OCI-LY7 (cell line): ENCODE results near the gene DCAF15. TPM values are rescaled to one million over a fixed set of nuclear protein-coding genes. Genes with fewer than 3 reads are reported as not detected.

Experiments
- Bru-seq: library from RNA; stranded (reverse); fragments of 400-500 nt; gene quantifications from one replicate; lab custom pipeline; 2021; lab: Mats Ljungman, UMichigan
- BruChase-seq, 2 experiments: library from RNA; stranded (reverse); fragments of 400-500 nt; gene quantifications; one replicate each; lab custom pipeline; 2021; lab: Mats Ljungman, UMichigan
- BruUV-seq: library from RNA; stranded (reverse); fragments of 400-500 nt; replicated peaks from 2 replicates; lab custom pipeline; 2021; lab: Mats Ljungman, UMichigan
- CTCF ChIA-PET: fragments of 300-600 bp; sonication (Branson Sonifier 250); formaldehyde crosslinking; loops from one replicate; lab custom pipeline; 2022; ENCODE audit warnings: antibody characterized with exemption; ENCODE audit not compliant: unreplicated experiment; lab: Charles Lee
- POLR2A ChIA-PET: fragments of 300-600 bp; sonication (Branson Sonifier 250); formaldehyde crosslinking; loops from one replicate; lab custom pipeline; 2022; ENCODE audit warnings: antibody characterized with exemption; lab: Charles Lee
- DNase-seq: peaks from one replicate; pipeline ENCODE4 v3.0.0-alpha.2; 2015; ENCODE audit warnings: low spot score
- H2AFZ ChIP-seq: fragments of 200-600 bp; sonication (generic), shearing (Covaris generic); 2 replicates; pipeline ENCODE4 v1.6.1; 2014; ENCODE audit warnings: mild to moderate bottlenecking, antibody characterized with exemption, low read length, moderate library complexity
- H3K27ac ChIP-seq: fragments of 200-600 bp; sonication (generic); 2 replicates; pipeline ENCODE4 v1.5.1; 2014; ENCODE audit warnings: mixed run types, low read depth, mild to moderate bottlenecking, moderate library complexity, low read length, inconsistent platforms; ENCODE audit not compliant: poor library complexity, severe bottlenecking
- H3K36me3 ChIP-seq: fragments of 200-600 bp; sonication (generic); 2 replicates; pipeline ENCODE4 v1.6.1; 2014; ENCODE audit warnings: mild to moderate bottlenecking, antibody characterized with exemption, low read length, moderate library complexity, mixed read lengths; ENCODE audit not compliant: insufficient read depth
- H3K4me1 ChIP-seq: fragments of 200-600 bp; sonication (generic); 2 replicates; pipeline ENCODE4 v1.5.1; 2014; ENCODE audit warnings: mild to moderate bottlenecking, low read length; ENCODE audit not compliant: insufficient read depth, poor library complexity, severe bottlenecking
- H3K4me2 ChIP-seq: fragments of 200-600 bp; sonication (generic); 2 replicates; pipeline ENCODE4 v1.6.1; 2014; ENCODE audit warnings: mild to moderate bottlenecking, low read length
- H3K4me3 ChIP-seq: fragments of 200-600 bp; sonication (generic); 2 replicates; pipeline ENCODE4 v1.5.1; 2014; ENCODE audit warnings: mild to moderate bottlenecking, low read depth, low read length; ENCODE audit not compliant: poor library complexity, severe bottlenecking
- H3K79me2 ChIP-seq: fragments of 200-600 bp; sonication (generic); 2 replicates; pipeline ENCODE4 v1.6.1; 2016; ENCODE audit warnings: low read depth, mild to moderate bottlenecking, low read length, moderate library complexity, mixed read lengths; ENCODE audit not compliant: insufficient read depth
- H3K9me2 ChIP-seq: fragments of 200-600 bp; sonication (generic); 2 replicates; pipeline ENCODE4 v1.6.1; 2016; ENCODE audit warnings: mild to moderate bottlenecking, low read length, mixed read lengths; ENCODE audit not compliant: insufficient read depth
- H3K9me3 ChIP-seq: fragments of 200-600 bp; sonication (generic); 2 replicates; pipeline ENCODE4 v1.6.1; 2014; ENCODE audit warnings: mild to moderate bottlenecking, mixed run types, low read length, mixed read lengths
- H4K20me1 ChIP-seq: fragments of 200-600 bp; sonication (generic); 2 replicates; pipeline ENCODE4 v1.6.1; 2014; ENCODE audit warnings: mild to moderate bottlenecking, antibody characterized with exemption, low read length, moderate library complexity, mixed read lengths; ENCODE audit not compliant: insufficient read depth
- EZH2phosphoT487 ChIP-seq: fragments of 200-600 bp; sonication (generic); IDR thresholded peaks from 2 replicates; pipeline ENCODE4 v1.6.1; 2018; ENCODE audit warnings: low read depth, borderline replicate concordance, mild to moderate bottlenecking, mixed run types, antibody characterized with exemption, low read length, moderate library complexity, mixed read lengths
- intact Hi-C: fragments of 100-400 bp; cut with micrococcal nuclease; formaldehyde crosslinking; loops from one replicate; pipeline ENCODE4 v1.10.0; 2022; ENCODE audit not compliant: unreplicated experiment
- long read RNA-seq: library from polyadenylated mRNA; stranded (forward); transcript quantifications from one replicate; pipeline ENCODE4 v2.0.0, GENCODE V29; 2022
- total RNA-seq, 2 experiments: library from RNA; depleted of rRNA in 1 of 2; stranded (reverse); fragments of >200 nt in 1 of 2; shearing (Covaris generic) in 1 of 2; gene quantifications; 2 replicates each; pipeline ENCODE4 v1.2.3, GENCODE V29; 2014 to 2022
- TF ChIP-seq, protein P1 (sequence below): fragments of 200-600 bp; sonication (generic); conservative IDR thresholded peaks from 2 replicates; pipeline ENCODE4 v1.5.1; 2014; ENCODE audit warnings: mild to moderate bottlenecking, antibody characterized with exemption, low read length, moderate library complexity, mixed read lengths

Gene DCAF15
- total RNA-seq (2014; rRNA removed; shearing (Covaris generic)) (61.0 and 71.3 TPM in 2 replicates), total RNA-seq (2022) (86.2 and 97.3 TPM in 2 replicates), Bru-seq, nascent RNA (percentile 58 among the genes with signal in this experiment), BruChase-seq, experiment 1, labeled RNA remaining after a 6-hour chase (percentile 66 among the genes with signal in this experiment), BruChase-seq, experiment 2, labeled RNA remaining after a 2-hour chase (percentile 72 among the genes with signal in this experiment)
- long read RNA-seq, transcript DCAF15-201 (13 exons, 2,278 nt): major isoform, 45 of 92 reads
- long read RNA-seq, partial matches to known transcripts: 4 of 92 reads
- long read RNA-seq, other reads (novel, unspliced or antisense): 43 of 92 reads

- Histone ChIP-seq H3K4me1 (peaks cover 16% of the 10 kb centered on the region), H3K27ac (peak within 1 kb of the TSS; percentile 41), H3K9me3 (no peaks in the 10 kb centered on the region), H3K36me3 (peaks cover 33% of the 10 kb centered on the region), H4K20me1 (no peaks in the 10 kb centered on the region), H3K4me2 (peak within 1 kb of the TSS; percentile 84), H2AFZ (peak within 1 kb of the TSS; percentile 83), H3K4me3 (peak within 1 kb of the TSS; percentile 85), H3K9me2 (no peaks in the 10 kb centered on the region), H3K79me2 (peaks cover 16% of the 10 kb centered on the region)
- ChIA-PET POLR2A (interaction anchor here (0.5 to 1.7 kb wide), 5 partner anchors 34 to 537 kb away, joined by 3 to 6 read pairs (median 3); partner anchors contain the start of gene RFX1), CTCF (no interaction called here)
- TF ChIP-seq EZH2phosphoT487: no peak
- TF ChIP-seq, protein P1, sequence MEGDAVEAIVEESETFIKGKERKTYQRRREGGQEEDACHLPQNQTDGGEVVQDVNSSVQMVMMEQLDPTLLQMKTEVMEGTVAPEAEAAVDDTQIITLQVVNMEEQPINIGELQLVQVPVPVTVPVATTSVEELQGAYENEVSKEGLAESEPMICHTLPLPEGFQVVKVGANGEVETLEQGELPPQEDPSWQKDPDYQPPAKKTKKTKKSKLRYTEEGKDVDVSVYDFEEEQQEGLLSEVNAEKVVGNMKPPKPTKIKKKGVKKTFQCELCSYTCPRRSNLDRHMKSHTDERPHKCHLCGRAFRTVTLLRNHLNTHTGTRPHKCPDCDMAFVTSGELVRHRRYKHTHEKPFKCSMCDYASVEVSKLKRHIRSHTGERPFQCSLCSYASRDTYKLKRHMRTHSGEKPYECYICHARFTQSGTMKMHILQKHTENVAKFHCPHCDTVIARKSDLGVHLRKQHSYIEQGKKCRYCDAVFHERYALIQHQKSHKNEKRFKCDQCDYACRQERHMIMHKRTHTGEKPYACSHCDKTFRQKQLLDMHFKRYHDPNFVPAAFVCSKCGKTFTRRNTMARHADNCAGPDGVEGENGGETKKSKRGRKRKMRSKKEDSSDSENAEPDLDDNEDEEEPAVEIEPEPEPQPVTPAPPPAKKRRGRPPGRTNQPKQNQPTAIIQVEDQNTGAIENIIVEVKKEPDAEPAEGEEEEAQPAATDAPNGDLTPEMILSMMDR: no peak
- intact Hi-C loops: loop anchor here (1.0 to 5.0 kb wide), 4 partner anchors 32 to 80 kb away; partner anchors contain the start of genes IL27RA and RFX1
- BruUV-seq: no TSS peak
- peak; percentile 100 for DNase-seq
Observed at GRCh38 chr19:13952154-13952930, at the start of gene DCAF15. Gene DCAF15 (plus strand): TSS chr19:13952509. CDS start chr19:13952513, 4 bp downstream.

DNA sequence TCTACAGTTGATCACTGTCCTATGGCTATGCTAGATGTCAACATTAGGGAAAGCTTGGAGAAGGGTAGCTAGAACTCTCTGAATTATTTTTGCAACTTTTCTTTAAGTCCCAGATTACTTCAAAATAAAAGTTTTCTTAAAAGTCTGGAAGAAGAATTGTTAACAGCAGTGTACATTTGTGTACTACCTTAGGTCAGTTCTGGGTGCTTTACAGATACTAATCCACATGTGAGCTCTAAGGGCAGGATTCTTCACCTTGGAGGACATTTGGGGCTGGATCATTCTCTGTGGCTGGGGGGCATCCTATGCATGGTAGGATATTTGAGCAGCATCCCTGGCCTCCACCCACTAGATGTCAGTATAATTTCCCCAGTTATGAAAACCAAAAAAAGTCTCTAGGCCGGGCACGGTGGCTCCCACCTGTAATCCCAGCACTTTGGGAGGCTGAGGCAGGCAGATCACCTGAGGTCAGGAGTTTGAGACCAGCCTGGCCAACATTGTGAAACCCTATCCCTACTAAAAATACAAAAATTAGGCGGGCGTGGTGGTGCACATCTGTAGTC lies 49.2 kb upstream of the DCAF15 start:
- BruUV-seq: no TSS peak
- no peaks in the 10 kb centered on the region for H3K9me2 ChIP-seq
- H3K4me1 ChIP-seq: peaks cover 11% of the 10 kb centered on the region
- peaks cover 5% of the 10 kb centered on the region; the same call in 1 of the 2 replicates for H3K79me2 ChIP-seq
- no peaks in the 10 kb centered on the region for H4K20me1 ChIP-seq
- H3K4me3 ChIP-seq: no peak overlapping the region
- no peaks in the 10 kb centered on the region for H3K36me3 ChIP-seq
- ChIA-PET POLR2A (interaction anchor here (0.7 kb wide), 1 partner anchor 84 kb away, joined by 4 read pairs; no protein-coding TSS in a partner anchor), CTCF (no interaction called here)
- H3K4me2 ChIP-seq: no peak overlapping the region
- intact Hi-C loops: loop anchor here (5.0 kb wide), 1 partner anchor 129 kb away; the partner anchor contains the start of gene IL27RA
- TF ChIP-seq, protein P1: peak; percentile 79
- no peak for TF ChIP-seq EZH2phosphoT487
- DNase-seq: peak; percentile 51
- peaks cover 5% of the 10 kb centered on the region; the same call in 1 of the 2 replicates for H3K9me3 ChIP-seq
- peak overlapping the region; percentile 53; the same call in 1 of the 2 replicates for H2AFZ ChIP-seq
- H3K27ac ChIP-seq: no peak overlapping the region
